Subcutaneous abdominal adipose tissue (tissue), 5 donors: ENCODE measurements around the gene MALAT1.
A peak's percentile ranks its signal among the peaks of the same experiment; 100 is the strongest.
"Not testable (repeated sequence)": the region's sequence is repeated elsewhere in the genome, so short reads cannot be mapped to it uniquely, and the experiment has no call there.

Experiments used
- H3K27ac ChIP-seq: one replicate; pipeline ENCODE4 v1.7.0; 2013; ENCODE audit warnings: low read depth, mild to moderate bottlenecking, inconsistent platforms, low read length, moderate library complexity
- H3K27me3 ChIP-seq, 5 donors: one replicate each; pipeline ENCODE4 v1.7.0; 2013; ENCODE audit warnings: low read length in 5 of 5, inconsistent platforms in 1 of 5; ENCODE audit not compliant: control insufficient read depth in 5 of 5, insufficient read depth in 4 of 5
- H3K36me3 ChIP-seq, 5 donors: one replicate each; pipeline ENCODE4 v1.7.0; 2013; ENCODE audit warnings: low read length in 5 of 5; ENCODE audit not compliant: control insufficient read depth in 5 of 5, insufficient read depth in 5 of 5
- H3K4me1 ChIP-seq, 5 donors: one replicate each; pipeline ENCODE4 v1.7.0; 2013; ENCODE audit warnings: low read length in 5 of 5, mild to moderate bottlenecking in 3 of 5, moderate library complexity in 1 of 5; ENCODE audit not compliant: control insufficient read depth in 5 of 5, insufficient read depth in 5 of 5
- H3K4me3 ChIP-seq, 5 donors: one replicate each; pipeline ENCODE4 v1.7.0; 2013; ENCODE audit warnings: low read length in 5 of 5, low read depth in 1 of 5
- H3K9ac ChIP-seq, 5 donors: one replicate each; pipeline ENCODE4 v1.7.0; 2013; ENCODE audit warnings: low read length in 5 of 5, mild to moderate bottlenecking in 4 of 5, moderate library complexity in 3 of 5
- H3K9me3 ChIP-seq, 5 donors: one replicate each; pipeline ENCODE4 v1.7.0; 2013; ENCODE audit warnings: low read length in 5 of 5; ENCODE audit not compliant: control insufficient read depth in 5 of 5
- donor health status: healthy.
- donor health status: healthy.
- donor health status: healthy.
- donor health status: healthy.
- donor health status: healthy.

Gene MALAT1

DNA sequence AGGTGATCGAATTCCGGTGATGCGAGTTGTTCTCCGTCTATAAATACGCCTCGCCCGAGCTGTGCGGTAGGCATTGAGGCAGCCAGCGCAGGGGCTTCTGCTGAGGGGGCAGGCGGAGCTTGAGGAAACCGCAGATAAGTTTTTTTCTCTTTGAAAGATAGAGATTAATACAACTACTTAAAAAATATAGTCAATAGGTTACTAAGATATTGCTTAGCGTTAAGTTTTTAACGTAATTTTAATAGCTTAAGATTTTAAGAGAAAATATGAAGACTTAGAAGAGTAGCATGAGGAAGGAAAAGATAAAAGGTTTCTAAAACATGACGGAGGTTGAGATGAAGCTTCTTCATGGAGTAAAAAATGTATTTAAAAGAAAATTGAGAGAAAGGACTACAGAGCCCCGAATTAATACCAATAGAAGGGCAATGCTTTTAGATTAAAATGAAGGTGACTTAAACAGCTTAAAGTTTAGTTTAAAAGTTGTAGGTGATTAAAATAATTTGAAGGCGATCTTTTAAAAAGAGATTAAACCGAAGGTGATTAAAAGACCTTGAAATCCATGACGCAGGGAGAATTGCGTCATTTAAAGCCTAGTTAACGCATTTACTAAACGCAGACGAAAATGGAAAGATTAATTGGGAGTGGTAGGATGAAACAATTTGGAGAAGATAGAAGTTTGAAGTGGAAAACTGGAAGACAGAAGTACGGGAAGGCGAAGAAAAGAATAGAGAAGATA, at the start of gene MALAT1:
MALAT1 (plus strand) TSS at position 69 of the 736 bp plus-strand sequence.
- Histone ChIP-seq H3K9me3 (no peaks in the 10 kb centered on the region), H3K4me3 (peak within 1 kb of the TSS; percentile 82 to 100 (median 100)), H3K27me3 (no peaks in the 10 kb centered on the region), H3K27ac (peak within 1 kb of the TSS; percentile 99), H3K4me1 (peaks cover 11 to 53% (median 40%) of the 10 kb centered on the region in 5 donors), H3K9ac (peak within 1 kb of the TSS; percentile 99 to 100 (median 100)), H3K36me3 (peaks cover 27 to 41% (median 30%) of the 10 kb centered on the region in 5 donors)

DNA sequence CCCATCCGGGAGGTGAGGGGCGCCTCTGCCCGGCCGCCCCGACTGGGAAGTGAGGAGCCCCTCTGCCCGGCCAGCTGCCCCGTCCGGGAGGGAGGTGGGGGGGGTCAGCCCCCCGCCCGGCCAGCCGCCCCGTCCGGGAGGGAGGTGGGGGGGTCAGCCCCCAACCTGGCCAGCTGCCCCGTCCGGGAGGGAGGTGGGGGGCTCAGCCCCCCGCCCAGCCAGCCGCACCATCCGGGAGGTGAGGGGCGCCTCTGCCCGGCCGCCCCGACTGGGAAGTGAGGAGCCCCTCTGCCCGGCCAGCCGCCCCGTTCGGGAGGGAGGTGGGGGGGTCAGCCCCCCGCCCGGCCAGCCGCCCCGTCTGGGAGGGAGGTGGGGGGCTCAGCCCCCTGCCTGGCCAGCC, 47.5 kb upstream of the MALAT1 start:
- H3K4me3 ChIP-seq, H3K27ac ChIP-seq, H3K36me3 ChIP-seq, H3K9me3 ChIP-seq, H3K9ac ChIP-seq, H3K27me3 ChIP-seq: not testable (repeated sequence)
- peaks cover 3 to 36% (median 25%) of the 10 kb centered on the region in 5 donors for H3K4me1 ChIP-seq

GRCh38 chr11:65452259-65452658, 46.6 kb upstream of the MALAT1 start:
- H3K36me3 ChIP-seq, H3K9ac ChIP-seq, H3K27me3 ChIP-seq, H3K9me3 ChIP-seq, H3K4me3 ChIP-seq: not testable (repeated sequence)
- Histone ChIP-seq H3K4me1 (peaks cover 2 to 38% (median 25%) of the 10 kb centered on the region in 5 donors), H3K27ac (peak overlapping the region; percentile 97)

DNA sequence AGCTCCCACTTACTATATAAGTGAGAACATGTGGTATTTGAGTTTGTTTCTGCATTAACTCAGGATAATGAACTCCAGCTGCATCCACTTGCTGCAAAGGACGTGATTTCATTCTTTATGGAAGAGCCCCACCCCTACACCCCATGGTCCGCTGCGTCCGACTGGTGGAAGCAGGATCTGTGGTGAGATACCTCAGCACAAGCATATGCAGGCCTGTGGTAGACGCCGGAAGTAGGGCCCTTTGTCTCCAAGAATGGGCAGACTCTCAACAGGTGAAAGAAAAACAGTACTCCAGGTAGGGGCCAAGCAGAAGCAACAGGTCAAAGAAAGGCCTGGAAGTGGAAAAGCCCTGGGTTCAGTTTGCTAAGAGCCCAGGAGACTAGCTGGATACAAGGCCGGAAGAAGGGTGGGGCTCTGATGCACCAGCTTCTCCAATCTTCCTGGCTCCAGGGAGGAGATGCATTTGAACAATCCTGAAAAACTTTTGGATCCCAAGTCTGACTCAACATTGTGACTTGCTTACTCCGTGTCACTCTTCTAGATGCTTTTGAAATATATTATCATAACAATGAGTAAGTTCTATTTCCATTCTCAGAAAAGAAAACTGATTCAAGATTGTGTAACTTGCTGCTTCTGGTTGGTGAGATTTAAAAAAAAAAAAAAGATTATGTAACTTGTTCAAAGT, 45.9 kb upstream of the MALAT1 start:
- Histone ChIP-seq H3K27me3 (no peaks in the 10 kb centered on the region), H3K9me3 (no peaks in the 10 kb centered on the region), H3K4me3 (no peak overlapping the region), H3K9ac (no peak overlapping the region), H3K4me1 (peaks cover 2 to 38% (median 25%) of the 10 kb centered on the region in 5 donors), H3K36me3 (no peaks in the 10 kb centered on the region), H3K27ac (peak overlapping the region; percentile 97)

- Histone ChIP-seq H3K27me3 (no peaks in the 10 kb centered on the region), H3K27ac (peak overlapping the region; percentile 97), H3K4me3 (peak overlapping the region; percentile 71 to 78 (median 75)), H3K36me3 (no peaks in the 10 kb centered on the region), H3K9me3 (no peaks in the 10 kb centered on the region), H3K9ac (peak overlapping the region in 4 of 5 donors; percentile 69 to 84 (median 76)), H3K4me1 (peaks cover 2 to 38% (median 25%) of the 10 kb centered on the region in 5 donors)
Measured at GRCh38 chr11:65454311-65454695, 44.5 kb upstream of the MALAT1 start.

DNA sequence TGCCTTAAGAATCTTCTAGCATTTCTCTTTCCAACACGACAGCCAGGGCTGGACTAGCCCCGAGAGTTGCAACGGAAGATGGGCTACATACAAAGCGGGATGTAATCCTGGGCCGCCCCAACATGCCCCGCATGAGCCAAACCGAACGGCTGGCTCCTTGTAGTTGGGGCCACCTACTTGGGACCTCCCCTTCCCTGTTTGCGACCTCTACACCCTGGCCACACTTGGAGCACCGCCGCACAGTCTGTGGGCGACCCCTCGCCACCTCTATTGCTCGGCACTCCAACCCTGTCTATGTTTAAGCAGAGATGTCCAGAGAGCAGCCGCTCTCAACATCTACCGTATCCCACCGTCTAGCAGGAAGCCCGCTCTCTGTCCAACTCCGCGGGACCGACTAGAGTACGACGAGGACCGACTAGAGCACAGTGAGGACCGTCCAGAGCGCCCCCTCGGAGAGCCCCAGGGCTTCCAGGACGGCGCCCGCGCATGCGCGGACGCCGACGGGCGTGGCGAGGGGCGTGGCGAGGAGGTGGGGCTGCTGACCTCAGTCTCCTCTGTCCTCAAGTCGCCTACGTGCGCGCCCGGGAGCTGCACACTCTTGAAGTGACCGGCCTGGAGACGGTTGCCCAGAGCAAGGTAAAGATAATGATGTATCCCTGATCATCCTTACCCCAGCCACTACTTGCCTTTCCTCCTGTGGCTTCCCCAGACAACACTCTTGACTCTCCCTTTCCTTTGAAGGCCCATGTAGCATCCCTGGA, 44.0 kb upstream of the MALAT1 start:
- Histone ChIP-seq H3K4me1 (peaks cover 2 to 38% (median 25%) of the 10 kb centered on the region in 5 donors), H3K4me3 (peak overlapping the region; percentile 71 to 78 (median 75)), H3K9me3 (no peaks in the 10 kb centered on the region), H3K9ac (peak overlapping the region; percentile 59 to 84 (median 75)), H3K27me3 (no peaks in the 10 kb centered on the region), H3K36me3 (no peaks in the 10 kb centered on the region), H3K27ac (peak overlapping the region; percentile 97)

DNA sequence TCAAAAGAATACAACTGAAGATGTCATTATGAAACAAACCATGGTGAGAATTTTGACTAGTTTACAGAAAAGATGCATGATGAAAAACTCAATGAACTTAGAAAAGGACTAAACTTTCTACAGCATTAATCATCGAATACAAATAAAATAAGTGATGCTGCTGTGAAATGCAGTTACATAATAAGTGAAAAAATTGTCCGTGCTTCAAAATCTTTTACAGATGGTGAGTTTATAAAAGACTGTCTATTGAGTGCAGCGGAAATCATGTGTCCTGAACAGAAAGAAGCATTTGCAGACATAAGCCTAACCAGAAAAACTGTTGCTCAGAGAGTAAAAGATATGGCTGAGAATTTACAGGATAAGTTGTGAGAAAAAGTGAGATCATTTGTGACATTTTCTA, 42.4 kb upstream of the MALAT1 start:
- H3K27me3 ChIP-seq: no peaks in the 10 kb centered on the region
- no peaks in the 10 kb centered on the region for H3K36me3 ChIP-seq
- H3K4me1 ChIP-seq: peaks cover 2 to 41% (median 25%) of the 10 kb centered on the region in 5 donors
- no peak overlapping the region for H3K9ac ChIP-seq
- peak overlapping the region; percentile 4 for H3K27ac ChIP-seq
- H3K9me3 ChIP-seq: no peaks in the 10 kb centered on the region
- no peak overlapping the region for H3K4me3 ChIP-seq

- Histone ChIP-seq H3K27ac (no peak overlapping the region), H3K4me3 (no peak overlapping the region), H3K36me3 (no peaks in the 10 kb centered on the region), H3K4me1 (peaks cover 0 to 25% (median 12%) of the 10 kb centered on the region in 5 donors), H3K9ac (no peak overlapping the region), H3K27me3 (no peaks in the 10 kb centered on the region), H3K9me3 (no peaks in the 10 kb centered on the region)
Measured at GRCh38 chr11:65459552-65459951, 39.3 kb upstream of the MALAT1 start.

- not testable (repeated sequence) for H3K36me3 ChIP-seq, H3K9me3 ChIP-seq, H3K27ac ChIP-seq, H3K9ac ChIP-seq, H3K4me3 ChIP-seq, H3K4me1 ChIP-seq, H3K27me3 ChIP-seq
Measured at GRCh38 chr11:65465471-65465870, 33.4 kb upstream of the MALAT1 start.

GRCh38 chr11:65467306-65467705, 31.5 kb upstream of the MALAT1 start:
- not testable (repeated sequence) for H3K9me3 ChIP-seq, H3K27me3 ChIP-seq, H3K4me3 ChIP-seq, H3K36me3 ChIP-seq, H3K9ac ChIP-seq, H3K27ac ChIP-seq
- H3K4me1 ChIP-seq: peaks cover 5 to 25% (median 19%) of the 10 kb centered on the region in 5 donors
